ENCODE results near the gene PON3. TPM values are rescaled to one million over a fixed set of nuclear protein-coding genes. Genes with fewer than 3 reads are reported as not detected.

Gene PON3
- polyA plus RNA-seq, 2 of the 4 experiments (the other 2 are of a cell fraction), result 48.7 to 142 TPM

GRCh38 chr7:95365151-95365550 is 31.0 kb downstream of the PON3 start:
- Histone ChIP-seq H3K4me2 (no peak overlapping the region), H3K4me1 (peaks cover 5% of the 10 kb centered on the region; the same call in 1 of the 3 replicates), H3K27ac (peak overlapping the region in 1 of 2 experiments; percentile 24; a peak in 1 of 6 replicates), H3K9me3 (no peaks in the 10 kb centered on the region), H3K4me3 (no peak overlapping the region)
- ATAC-seq (peak in 1 of 2 experiments; percentile 35; a peak in 1 of 6 replicates), FAIRE-seq (no peak), DNase-seq (ENCODE audit: low read depth in 1 of 2, low spot score in 1 of 2) (peak in 1 of 2 experiments; percentile 22)
- ChIA-PET POLR2A (interaction anchor here (0.6 kb wide), 1 partner anchor 31 kb away, joined by 3 read pairs; the partner anchor contains the start of gene PON3), CTCF (interaction anchor here (1.0 kb wide), 1 partner anchor 146 kb away, joined by 3 read pairs; no protein-coding TSS in a partner anchor)
- 100% methylated on average over 1 of the region's 1 CpG for WGBS (ENCODE audit: missing lambda C conversion rate)
- TF ChIP-seq FOSL2 (IDR thresholded peaks at IDR 0.05), result 0 out of 2 replicates have a peak, but pooled peaks have one; percentile 16
- 0 out of 2 replicates have a peak, but pooled peaks have one; percentile 2 for TF ChIP-seq FOSL2 (CRISPR knock-in tag; IDR thresholded peaks at IDR 0.05)
- no peak for TF ChIP-seq HDAC2 (IDR thresholded peaks at IDR 0.05)
- no peak for TF ChIP-seq NPAS2 (CRISPR knock-in tag; IDR thresholded peaks at IDR 0.05; ENCODE audit: borderline replicate concordance)
- no peak for TF ChIP-seq RFX5 (IDR thresholded peaks at IDR 0.05)
- TF ChIP-seq BCL3 (IDR thresholded peaks at IDR 0.05), result no peak
- 0 out of 2 replicates have a peak, but pooled peaks have one; percentile 25 for TF ChIP-seq E2F6 (IDR thresholded peaks at IDR 0.05; ENCODE audit: borderline replicate concordance, low read depth)
- no peak for TF ChIP-seq RCOR1 (IDR thresholded peaks at IDR 0.05; ENCODE audit: low read depth, low read length)
- no peak for TF ChIP-seq RNF2 (IDR thresholded peaks at IDR 0.05; ENCODE audit: borderline replicate concordance, low read depth)
- no peak for TF ChIP-seq FOSB (CRISPR knock-in tag; IDR thresholded peaks at IDR 0.05)
- TF ChIP-seq, protein P1, sequence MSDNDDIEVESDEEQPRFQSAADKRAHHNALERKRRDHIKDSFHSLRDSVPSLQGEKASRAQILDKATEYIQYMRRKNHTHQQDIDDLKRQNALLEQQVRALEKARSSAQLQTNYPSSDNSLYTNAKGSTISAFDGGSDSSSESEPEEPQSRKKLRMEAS (IDR thresholded peaks at IDR 0.05), result 0 out of 2 replicates have a peak, but pooled peaks have one; percentile 26

DNA sequence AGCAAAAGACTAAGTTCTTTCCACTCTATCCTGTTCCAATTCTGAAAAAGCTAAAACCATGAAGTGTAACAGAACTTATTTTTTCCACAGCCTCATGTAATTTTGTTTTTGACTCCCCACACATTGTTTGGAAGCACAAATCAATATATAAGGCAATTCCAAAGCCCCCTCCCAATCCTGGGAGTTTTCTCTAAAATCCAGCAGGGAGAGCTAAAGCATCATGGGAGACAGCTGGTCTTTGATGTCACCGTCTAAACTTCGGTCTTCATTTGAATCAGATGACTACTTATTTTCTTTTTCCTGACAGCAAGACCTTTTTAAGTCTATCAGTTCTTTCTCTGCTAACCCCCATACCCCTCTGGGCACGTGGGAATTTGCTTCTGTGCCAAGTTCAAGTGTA is 38.6 kb downstream of the PON3 start:
- no peak for FAIRE-seq

More for the DNA sequence above, 38.6 kb downstream of the PON3 start:
- Histone ChIP-seq H3K27ac (no peak overlapping the region), H3K4me1 (no peaks in the 10 kb centered on the region), H3K9me3 (peaks cover 14% of the 10 kb centered on the region), H3K4me3 (no peak overlapping the region), H3K4me2 (no peak overlapping the region)
- 86% methylated on average over 3 of the region's 3 CpGs for WGBS (ENCODE audit: missing lambda C conversion rate)
- ChIA-PET POLR2A (no interaction called here), CTCF (interaction anchor here (1.3 kb wide), 1 partner anchor 38 kb away, joined by 8 read pairs; the partner anchor contains the start of gene PON3)
- TF ChIP-seq HOXB5 (CRISPR knock-in tag; IDR thresholded peaks at IDR 0.05) (no peak), CEBPB (IDR thresholded peaks at IDR 0.05) (no peak), ZNF302 (CRISPR knock-in tag; IDR thresholded peaks at IDR 0.05) (no peak), ATOH8 (CRISPR knock-in tag; IDR thresholded peaks at IDR 0.05; ENCODE audit: low read depth) (no peak), FOSL2 (IDR thresholded peaks at IDR 0.05) (no peak), FOSL2 (CRISPR knock-in tag; IDR thresholded peaks at IDR 0.05) (no peak), HOXB13 (CRISPR knock-in tag; IDR thresholded peaks at IDR 0.05; ENCODE audit: low read depth) (no peak), FOXS1 (CRISPR knock-in tag; IDR thresholded peaks at IDR 0.05) (no peak), CHD4 (IDR thresholded peaks at IDR 0.05; ENCODE audit: borderline replicate concordance) (no peak), BCL3 (IDR thresholded peaks at IDR 0.05) (no peak), KDM5A (IDR thresholded peaks at IDR 0.05) (no peak), PHF8 (IDR thresholded peaks at IDR 0.05; ENCODE audit: borderline replicate concordance, low read depth) (no peak), ZSCAN20 (CRISPR knock-in tag; IDR thresholded peaks at IDR 0.05) (no peak), ZC3H11A (IDR thresholded peaks at IDR 0.05) (no peak), CBX8 (IDR thresholded peaks at IDR 0.05) (no peak), TFCP2L1 (CRISPR knock-in tag; IDR thresholded peaks at IDR 0.05) (no peak), TP53 (CRISPR knock-in tag; IDR thresholded peaks at IDR 0.05) (no peak)
- TF ChIP-seq, protein P2, sequence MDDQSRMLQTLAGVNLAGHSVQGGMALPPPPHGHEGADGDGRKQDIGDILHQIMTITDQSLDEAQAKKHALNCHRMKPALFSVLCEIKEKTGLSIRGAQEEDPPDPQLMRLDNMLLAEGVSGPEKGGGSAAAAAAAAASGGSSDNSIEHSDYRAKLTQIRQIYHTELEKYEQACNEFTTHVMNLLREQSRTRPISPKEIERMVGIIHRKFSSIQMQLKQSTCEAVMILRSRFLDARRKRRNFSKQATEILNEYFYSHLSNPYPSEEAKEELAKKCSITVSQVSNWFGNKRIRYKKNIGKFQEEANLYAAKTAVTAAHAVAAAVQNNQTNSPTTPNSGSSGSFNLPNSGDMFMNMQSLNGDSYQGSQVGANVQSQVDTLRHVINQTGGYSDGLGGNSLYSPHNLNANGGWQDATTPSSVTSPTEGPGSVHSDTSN (IDR thresholded peaks at IDR 0.05), result no peak
- ATAC-seq, result no peak
- DNase-seq (ENCODE audit: low read depth in 1 of 2, low spot score in 1 of 2), result no peak

All from A549 (cell line).